ENCODE results near the gene CAMKMT.

CAMKMT gene

GRCh38 chr2:44777537-44777936, 415.8 kb downstream of the CAMKMT start:
- Histone ChIP-seq H3K4me3 (ENCODE audit: low read depth, low read length) (peak overlapping the region; percentile 34), H3K27me3 (ENCODE audit: control insufficient read depth, insufficient read depth, low read length) (peaks cover 14% of the 10 kb centered on the region), H3K9me3 (ENCODE audit: control insufficient read depth, insufficient read depth, low read length) (no peaks in the 10 kb centered on the region), H3K9ac (ENCODE audit: low read depth, low read length) (no peak overlapping the region), H3K36me3 (ENCODE audit: control insufficient read depth, insufficient read depth, low read length) (no peaks in the 10 kb centered on the region), H3K4me1 (ENCODE audit: control insufficient read depth, insufficient read depth, low read length) (peaks cover 35% of the 10 kb centered on the region)

GRCh38 chr2:44778221-44778654, 416.5 kb downstream of the CAMKMT start:
- Histone ChIP-seq H3K9ac (ENCODE audit: low read depth, low read length) (no peak overlapping the region), H3K36me3 (ENCODE audit: control insufficient read depth, insufficient read depth, low read length) (no peaks in the 10 kb centered on the region), H3K4me3 (ENCODE audit: low read depth, low read length) (peak overlapping the region; percentile 59), H3K27me3 (ENCODE audit: control insufficient read depth, insufficient read depth, low read length) (peaks cover 14% of the 10 kb centered on the region), H3K4me1 (ENCODE audit: control insufficient read depth, insufficient read depth, low read length) (peaks cover 35% of the 10 kb centered on the region), H3K9me3 (ENCODE audit: control insufficient read depth, insufficient read depth, low read length) (no peaks in the 10 kb centered on the region)

- Histone ChIP-seq H3K4me3 (ENCODE audit: low read depth, low read length) (peak overlapping the region; percentile 59), H3K27me3 (ENCODE audit: control insufficient read depth, insufficient read depth, low read length) (peaks cover 14% of the 10 kb centered on the region), H3K9ac (ENCODE audit: low read depth, low read length) (no peak overlapping the region), H3K36me3 (ENCODE audit: control insufficient read depth, insufficient read depth, low read length) (no peaks in the 10 kb centered on the region), H3K4me1 (ENCODE audit: control insufficient read depth, insufficient read depth, low read length) (peaks cover 35% of the 10 kb centered on the region), H3K9me3 (ENCODE audit: control insufficient read depth, insufficient read depth, low read length) (no peaks in the 10 kb centered on the region)
Observed at GRCh38 chr2:44778671-44779476, 417.1 kb downstream of the CAMKMT start.

DNA sequence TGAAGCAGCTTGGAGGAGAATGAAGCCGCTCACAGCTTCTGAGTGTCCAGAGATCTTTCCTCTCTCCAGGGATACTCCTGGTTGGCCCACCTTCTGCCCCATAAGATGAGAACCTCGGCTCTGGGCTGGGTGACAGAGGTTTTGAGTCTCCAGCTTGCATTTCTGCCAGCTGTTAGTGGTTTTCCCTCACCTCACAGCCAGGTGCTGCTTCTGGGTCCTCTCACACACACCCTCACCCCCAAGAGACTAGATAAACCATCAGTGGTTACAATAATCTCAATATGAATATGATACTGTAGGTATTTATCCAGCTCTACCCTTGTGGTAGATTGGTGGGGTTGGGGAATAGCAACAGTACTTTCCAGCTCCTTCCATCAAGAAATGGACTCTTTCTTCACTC, 418.0 kb downstream of the CAMKMT start:
- H3K36me3 ChIP-seq (ENCODE audit: control insufficient read depth, insufficient read depth, low read length) = no peaks in the 10 kb centered on the region
- H3K4me3 ChIP-seq (ENCODE audit: low read depth, low read length) = no peak overlapping the region
- H3K27me3 ChIP-seq (ENCODE audit: control insufficient read depth, insufficient read depth, low read length) = peaks cover 14% of the 10 kb centered on the region
- H3K9me3 ChIP-seq (ENCODE audit: control insufficient read depth, insufficient read depth, low read length) = no peaks in the 10 kb centered on the region
- H3K9ac ChIP-seq (ENCODE audit: low read depth, low read length) = no peak overlapping the region
- H3K4me1 ChIP-seq (ENCODE audit: control insufficient read depth, insufficient read depth, low read length) = peaks cover 29% of the 10 kb centered on the region

DNA sequence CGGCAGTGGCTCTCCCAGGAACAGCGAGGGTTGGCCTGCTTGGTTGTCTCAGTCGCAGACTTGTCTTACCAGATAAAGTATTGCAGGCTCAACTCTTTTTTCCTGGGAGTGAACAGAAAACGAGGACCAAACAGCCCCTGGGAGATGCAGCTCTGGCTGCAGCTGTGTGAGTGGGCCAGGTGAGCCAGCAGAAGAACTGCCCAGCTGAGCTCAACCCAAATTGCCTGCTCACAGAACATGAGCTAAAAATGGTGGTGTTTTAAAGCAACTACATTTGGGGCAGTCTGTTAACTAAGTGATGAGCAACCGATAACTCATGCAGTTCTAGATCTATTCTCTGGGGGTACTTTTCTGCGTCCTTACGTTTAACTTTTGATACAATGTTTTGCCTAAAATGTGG, 418.7 kb downstream of the CAMKMT start:
- Histone ChIP-seq H3K36me3 (ENCODE audit: control insufficient read depth, insufficient read depth, low read length) (no peaks in the 10 kb centered on the region), H3K9me3 (ENCODE audit: control insufficient read depth, insufficient read depth, low read length) (no peaks in the 10 kb centered on the region), H3K27me3 (ENCODE audit: control insufficient read depth, insufficient read depth, low read length) (peaks cover 14% of the 10 kb centered on the region), H3K9ac (ENCODE audit: low read depth, low read length) (no peak overlapping the region), H3K4me3 (ENCODE audit: low read depth, low read length) (no peak overlapping the region), H3K4me1 (ENCODE audit: control insufficient read depth, insufficient read depth, low read length) (peaks cover 23% of the 10 kb centered on the region)

DNA sequence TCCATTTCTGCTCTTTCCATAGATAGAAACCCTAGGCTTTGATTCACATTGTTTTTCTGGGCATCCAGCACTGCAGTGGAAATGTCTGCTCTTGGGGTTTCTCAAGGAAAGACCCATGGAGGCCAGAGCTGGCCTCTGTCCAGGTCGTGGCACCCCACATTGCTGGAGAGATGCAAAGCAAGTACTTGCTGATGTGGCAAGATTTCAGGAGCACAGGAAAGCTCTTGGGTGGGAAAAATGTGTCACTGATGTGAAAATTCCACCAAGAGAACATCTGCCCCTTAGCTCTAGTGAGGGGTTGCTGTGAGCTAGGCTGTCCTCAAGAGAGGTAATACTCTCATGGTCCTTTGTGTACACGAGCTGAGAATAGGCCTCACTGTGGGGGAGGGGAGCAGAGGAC, 423.7 kb downstream of the CAMKMT start:
- Histone ChIP-seq H3K9me3 (ENCODE audit: control insufficient read depth, insufficient read depth, low read length) (no peaks in the 10 kb centered on the region), H3K4me1 (ENCODE audit: control insufficient read depth, insufficient read depth, low read length) (peaks cover 10% of the 10 kb centered on the region), H3K27me3 (ENCODE audit: control insufficient read depth, insufficient read depth, low read length) (peaks cover 11% of the 10 kb centered on the region), H3K36me3 (ENCODE audit: control insufficient read depth, insufficient read depth, low read length) (no peaks in the 10 kb centered on the region), H3K4me3 (ENCODE audit: low read depth, low read length) (no peak overlapping the region), H3K9ac (ENCODE audit: low read depth, low read length) (no peak overlapping the region)

- peaks cover 10% of the 10 kb centered on the region for H3K27me3 ChIP-seq (ENCODE audit: control insufficient read depth, insufficient read depth, low read length)
- peaks cover 16% of the 10 kb centered on the region for H3K4me1 ChIP-seq (ENCODE audit: control insufficient read depth, insufficient read depth, low read length)
- no peak overlapping the region for H3K4me3 ChIP-seq (ENCODE audit: low read depth, low read length)
- H3K36me3 ChIP-seq (ENCODE audit: control insufficient read depth, insufficient read depth, low read length) = no peaks in the 10 kb centered on the region
- H3K9me3 ChIP-seq (ENCODE audit: control insufficient read depth, insufficient read depth, low read length) = no peaks in the 10 kb centered on the region
- no peak overlapping the region for H3K9ac ChIP-seq (ENCODE audit: low read depth, low read length)
Observed at GRCh38 chr2:44786045-44786816, 424.5 kb downstream of the CAMKMT start.

- Histone ChIP-seq H3K36me3 (ENCODE audit: control insufficient read depth, insufficient read depth, low read length) (no peaks in the 10 kb centered on the region), H3K9me3 (ENCODE audit: control insufficient read depth, insufficient read depth, low read length) (peaks cover 2% of the 10 kb centered on the region), H3K27me3 (ENCODE audit: control insufficient read depth, insufficient read depth, low read length) (peaks cover 10% of the 10 kb centered on the region), H3K4me3 (ENCODE audit: low read depth, low read length) (no peak overlapping the region), H3K9ac (ENCODE audit: low read depth, low read length) (no peak overlapping the region), H3K4me1 (ENCODE audit: control insufficient read depth, insufficient read depth, low read length) (peaks cover 16% of the 10 kb centered on the region)
Observed at GRCh38 chr2:44786817-44787214, 425.1 kb downstream of the CAMKMT start.

- H3K36me3 ChIP-seq (ENCODE audit: control insufficient read depth, insufficient read depth, low read length) = no peaks in the 10 kb centered on the region
- H3K4me1 ChIP-seq (ENCODE audit: control insufficient read depth, insufficient read depth, low read length) = peaks cover 16% of the 10 kb centered on the region
- H3K4me3 ChIP-seq (ENCODE audit: low read depth, low read length) = no peak overlapping the region
- no peak overlapping the region for H3K9ac ChIP-seq (ENCODE audit: low read depth, low read length)
- peaks cover 10% of the 10 kb centered on the region for H3K27me3 ChIP-seq (ENCODE audit: control insufficient read depth, insufficient read depth, low read length)
- peaks cover 2% of the 10 kb centered on the region for H3K9me3 ChIP-seq (ENCODE audit: control insufficient read depth, insufficient read depth, low read length)
Observed at GRCh38 chr2:44787663-44788062, 425.9 kb downstream of the CAMKMT start.

GRCh38 chr2:44789446-44789845, 427.7 kb downstream of the CAMKMT start:
- Histone ChIP-seq H3K4me1 (ENCODE audit: control insufficient read depth, insufficient read depth, low read length) (peaks cover 16% of the 10 kb centered on the region), H3K9ac (ENCODE audit: low read depth, low read length) (no peak overlapping the region), H3K36me3 (ENCODE audit: control insufficient read depth, insufficient read depth, low read length) (no peaks in the 10 kb centered on the region), H3K4me3 (ENCODE audit: low read depth, low read length) (no peak overlapping the region), H3K9me3 (ENCODE audit: control insufficient read depth, insufficient read depth, low read length) (peaks cover 2% of the 10 kb centered on the region), H3K27me3 (ENCODE audit: control insufficient read depth, insufficient read depth, low read length) (peaks cover 10% of the 10 kb centered on the region)

GRCh38 chr2:44789971-44790721, 428.4 kb downstream of the CAMKMT start:
- no peak overlapping the region for H3K9ac ChIP-seq (ENCODE audit: low read depth, low read length)
- H3K9me3 ChIP-seq (ENCODE audit: control insufficient read depth, insufficient read depth, low read length) = peaks cover 2% of the 10 kb centered on the region
- peak overlapping the region; percentile 16 for H3K4me3 ChIP-seq (ENCODE audit: low read depth, low read length)
- H3K4me1 ChIP-seq (ENCODE audit: control insufficient read depth, insufficient read depth, low read length) = peaks cover 16% of the 10 kb centered on the region
- peaks cover 10% of the 10 kb centered on the region for H3K27me3 ChIP-seq (ENCODE audit: control insufficient read depth, insufficient read depth, low read length)
- no peaks in the 10 kb centered on the region for H3K36me3 ChIP-seq (ENCODE audit: control insufficient read depth, insufficient read depth, low read length)

All from iPS-15b (cell line).